Esophagus squamous epithelium (tissue), 5 donors: ENCODE measurements around the gene PNLDC1. TPM values are rescaled to one million over a fixed set of nuclear protein-coding genes. Genes with fewer than 3 reads are reported as not detected.

ENCODE experiments used
- DNase-seq: peaks from one replicate; lab custom pipeline; 2025; lab: John Stamatoyannopoulos, UW
- H3K27ac ChIP-seq, 4 donors: fragments of 200-600 bp; sonication (generic); one replicate each; pipeline ENCODE4 v1.5.1; 2016 to 2019; ENCODE audit warnings: mild to moderate bottlenecking in 1 of 4
- H3K27me3 ChIP-seq, 4 donors: fragments of 200-600 bp; sonication (generic); 1 replicate in 3 of 4; 2 replicates in 1 of 4; pipeline versions ENCODE4 v1.5.1 to v1.6.0; 2017 to 2021; ENCODE audit warnings: antibody characterized with exemption in 1 of 4
- H3K36me3 ChIP-seq, 3 donors: fragments of 200-600 bp; sonication (generic); one replicate each; pipeline ENCODE4 v1.5.1; 2016 to 2019
- H3K4me1 ChIP-seq, 3 donors: fragments of 200-600 bp; sonication (generic); one replicate each; pipeline ENCODE4 v1.5.1; 2017 to 2019
- H3K4me3 ChIP-seq, 4 donors: fragments of 200-600 bp; sonication (generic); 1 replicate in 3 of 4; 2 replicates in 1 of 4; pipeline ENCODE4 v1.5.1; 2016 to 2019; ENCODE audit warnings: mild to moderate bottlenecking in 2 of 4, moderate library complexity in 1 of 4
- H3K9me3 ChIP-seq, 3 donors: fragments of 200-600 bp; sonication (generic); one replicate each; pipeline ENCODE4 v1.5.1; 2016 to 2019
- POLR2A ChIP-seq, 4 donors: fragments of 450-650 bp; IDR thresholded peaks; one replicate each; pipeline ENCODE4 v1.6.1; 2017; ENCODE audit warnings: antibody characterized with exemption in 4 of 4, mild to moderate bottlenecking in 4 of 4, moderate library complexity in 3 of 4
- WGBS, 2 donors: methylation state at CpG; one replicate each; pipeline ENCODE4 v1.1.5; 2018; 5-methylcytosine and 5-hydroxymethylcytosine counted together
- intact Hi-C: fragments of 100-400 bp; cut with DNase I; formaldehyde crosslinking; loops from one replicate; pipeline ENCODE4 v1.15.0; 2022
- total RNA-seq, 4 donors: library from RNA; depleted of rRNA; stranded (reverse); fragments of >200 nt; gene quantifications; one replicate each; pipeline ENCODE4 v1.1.0, GENCODE V29; 2016
- TF ChIP-seq, protein P1 (sequence below), 6 experiments: fragments of 450-650 bp in 4 of 6; fragments of 200-600 bp in 2 of 6; sonication (generic) in 2 of 6; IDR thresholded peaks; one replicate each; pipeline ENCODE4 v1.5.1; 2016 to 2019; ENCODE audit warnings: antibody characterized with exemption in 6 of 6, mild to moderate bottlenecking in 4 of 6, moderate library complexity in 4 of 6
- donor health status: DM: yes; HTN: yes; CAD: no.

PNLDC1 gene
- total RNA-seq, 4 donors from 2014 or later, result not detected

DNA sequence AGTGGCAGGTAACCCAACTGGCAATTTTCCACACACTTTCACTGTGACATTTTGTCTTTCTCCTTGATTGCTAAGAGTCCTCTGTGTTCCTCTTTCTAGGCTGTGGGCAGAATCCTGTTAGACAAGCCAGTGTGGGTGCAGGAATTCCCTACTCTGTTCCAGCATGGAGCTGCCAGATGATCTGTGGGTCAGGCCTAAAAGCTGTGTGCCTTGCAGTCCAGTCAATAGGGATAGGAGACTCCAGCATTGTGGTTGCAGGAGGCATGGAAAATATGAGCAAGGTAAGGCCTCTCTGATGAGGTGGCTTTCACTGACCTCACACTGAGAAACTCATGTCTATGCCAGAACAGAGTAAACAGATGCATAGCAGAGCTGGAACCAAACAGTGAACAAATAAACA, 33.2 kb upstream of the PNLDC1 start:
- Histone ChIP-seq H3K36me3 (peaks cover 11 to 89% (median 15%) of the 10 kb centered on the region in 3 donors), H3K4me3 (no peak overlapping the region), H3K27me3 (no peaks in the 10 kb centered on the region), H3K4me1 (peaks cover 7 to 17% (median 9%) of the 10 kb centered on the region in 3 donors), H3K9me3 (no peaks in the 10 kb centered on the region), H3K27ac (no peak overlapping the region)
- TF ChIP-seq, protein P1, sequence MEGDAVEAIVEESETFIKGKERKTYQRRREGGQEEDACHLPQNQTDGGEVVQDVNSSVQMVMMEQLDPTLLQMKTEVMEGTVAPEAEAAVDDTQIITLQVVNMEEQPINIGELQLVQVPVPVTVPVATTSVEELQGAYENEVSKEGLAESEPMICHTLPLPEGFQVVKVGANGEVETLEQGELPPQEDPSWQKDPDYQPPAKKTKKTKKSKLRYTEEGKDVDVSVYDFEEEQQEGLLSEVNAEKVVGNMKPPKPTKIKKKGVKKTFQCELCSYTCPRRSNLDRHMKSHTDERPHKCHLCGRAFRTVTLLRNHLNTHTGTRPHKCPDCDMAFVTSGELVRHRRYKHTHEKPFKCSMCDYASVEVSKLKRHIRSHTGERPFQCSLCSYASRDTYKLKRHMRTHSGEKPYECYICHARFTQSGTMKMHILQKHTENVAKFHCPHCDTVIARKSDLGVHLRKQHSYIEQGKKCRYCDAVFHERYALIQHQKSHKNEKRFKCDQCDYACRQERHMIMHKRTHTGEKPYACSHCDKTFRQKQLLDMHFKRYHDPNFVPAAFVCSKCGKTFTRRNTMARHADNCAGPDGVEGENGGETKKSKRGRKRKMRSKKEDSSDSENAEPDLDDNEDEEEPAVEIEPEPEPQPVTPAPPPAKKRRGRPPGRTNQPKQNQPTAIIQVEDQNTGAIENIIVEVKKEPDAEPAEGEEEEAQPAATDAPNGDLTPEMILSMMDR (IDR thresholded peaks at IDR 0.05), result no peak
- no peak for TF ChIP-seq POLR2A (IDR thresholded peaks at IDR 0.05)
- intact Hi-C loops, result loop anchor here (10.0 kb wide), 1 partner anchor 72 kb away; the partner anchor contains the start of gene SOD2
- no peak for DNase-seq

DNA sequence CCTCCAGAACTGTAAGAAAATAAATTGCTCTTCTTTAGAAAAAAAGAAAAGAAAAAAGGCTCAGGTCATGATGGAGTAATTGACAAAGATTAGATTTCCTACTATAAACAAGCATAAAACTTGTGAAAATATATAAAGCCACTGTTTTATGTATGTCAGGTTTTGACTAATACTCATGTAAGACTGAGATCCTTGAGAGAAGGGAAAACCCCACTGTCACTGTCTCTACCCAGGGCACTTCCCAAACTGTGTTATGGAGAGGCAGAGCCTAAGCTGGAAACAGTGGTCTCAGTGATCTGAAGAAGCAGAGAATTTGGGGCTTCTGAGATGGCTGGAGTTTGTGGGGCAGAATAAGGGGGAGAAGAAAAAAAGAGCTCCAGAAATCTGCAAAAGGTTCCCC, 30.6 kb upstream of the PNLDC1 start:
- Histone ChIP-seq H3K9me3 (no peaks in the 10 kb centered on the region), H3K27me3 (no peaks in the 10 kb centered on the region), H3K27ac (no peak overlapping the region), H3K36me3 (peaks cover 8 to 99% (median 11%) of the 10 kb centered on the region in 3 donors), H3K4me1 (peaks cover 0 to under 1% (median 0%) of the 10 kb centered on the region in 3 donors), H3K4me3 (no peak overlapping the region)
- no peak for TF ChIP-seq POLR2A (IDR thresholded peaks at IDR 0.05)
- TF ChIP-seq, protein P1 (IDR thresholded peaks at IDR 0.05), result no peak
- intact Hi-C loops, result loop anchor here (10.0 kb wide), 1 partner anchor 75 kb away; the partner anchor contains the start of gene SOD2
- no peak for DNase-seq

DNA sequence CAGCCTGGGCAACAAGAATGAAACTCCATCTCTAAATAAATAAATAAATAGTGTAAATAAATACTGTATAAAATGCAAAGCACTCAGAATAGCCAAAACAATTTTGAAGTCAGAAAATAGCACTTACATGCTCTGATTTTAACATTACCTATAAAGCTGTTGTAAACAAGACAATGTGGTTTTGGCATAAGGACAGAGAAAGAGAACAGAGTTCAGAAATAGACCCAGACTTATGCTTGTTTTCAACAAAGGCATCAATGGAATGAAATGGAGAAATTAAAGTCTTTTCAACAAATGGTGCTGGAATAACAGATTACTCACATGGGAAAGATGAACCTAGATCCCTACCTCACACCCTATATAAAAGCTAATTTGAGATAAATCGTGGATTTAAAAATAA, 27.9 kb upstream of the PNLDC1 start:
- H3K4me1 ChIP-seq, result no peaks in the 10 kb centered on the region
- H3K4me3 ChIP-seq, result no peak overlapping the region
- H3K27me3 ChIP-seq, result no peaks in the 10 kb centered on the region
- no peak for DNase-seq
- WGBS, 2 donors, result 0 to 56% methylated on average over 1 of the region's 1 CpG
- intact Hi-C loops, result no loop called here
- H3K9me3 ChIP-seq, result no peaks in the 10 kb centered on the region
- H3K36me3 ChIP-seq, result peaks cover 8 to 99% (median 15%) of the 10 kb centered on the region in 3 donors
- TF ChIP-seq POLR2A (IDR thresholded peaks at IDR 0.05), result no peak
- TF ChIP-seq, protein P1 (IDR thresholded peaks at IDR 0.05), result no peak
- no peak overlapping the region for H3K27ac ChIP-seq

DNA sequence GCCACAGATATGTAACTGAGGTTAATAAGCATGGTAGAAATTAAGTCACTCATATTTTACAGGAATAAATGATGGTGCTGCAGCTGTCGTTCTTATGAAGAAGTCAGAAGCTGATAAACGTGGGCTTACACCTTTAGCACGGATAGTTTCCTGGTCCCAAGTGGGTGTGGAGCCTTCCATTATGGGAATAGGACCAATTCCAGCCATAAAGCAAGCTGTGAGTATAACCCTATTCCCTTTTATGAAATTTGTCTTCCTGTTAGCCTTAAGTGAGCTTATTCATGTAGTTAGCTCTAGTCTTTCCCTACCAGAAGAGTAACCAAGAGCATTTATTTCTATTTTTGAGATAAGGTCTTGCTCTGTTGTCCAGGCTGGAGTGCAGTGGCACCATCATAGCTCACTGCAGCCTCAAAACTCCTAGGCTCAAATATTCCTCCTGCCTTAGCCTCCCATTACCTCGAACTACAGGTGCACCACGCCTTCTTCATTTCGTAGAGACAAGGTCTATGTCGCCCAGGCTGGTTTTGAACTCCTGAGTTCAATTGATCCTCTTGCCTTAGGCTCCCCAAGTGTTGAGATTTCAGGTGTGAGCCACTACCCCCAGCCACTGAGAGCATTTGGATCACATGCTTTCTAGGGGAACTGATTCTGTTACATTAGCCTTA, 22.7 kb upstream of the PNLDC1 start:
- no peaks in the 10 kb centered on the region for H3K9me3 ChIP-seq
- intact Hi-C loops, result no loop called here
- H3K27me3 ChIP-seq, result no peaks in the 10 kb centered on the region
- no peaks in the 10 kb centered on the region for H3K4me1 ChIP-seq
- DNase-seq, result no peak
- peaks cover 5 to 99% (median 27%) of the 10 kb centered on the region in 3 donors for H3K36me3 ChIP-seq
- TF ChIP-seq POLR2A (IDR thresholded peaks at IDR 0.05), result no peak
- TF ChIP-seq, protein P1 (IDR thresholded peaks at IDR 0.05), result no peak
- 74 to 83% methylated on average over 7 of the region's 7 CpGs for WGBS, 2 donors
- H3K4me3 ChIP-seq, result no peak overlapping the region
- H3K27ac ChIP-seq, result no peak overlapping the region

DNA sequence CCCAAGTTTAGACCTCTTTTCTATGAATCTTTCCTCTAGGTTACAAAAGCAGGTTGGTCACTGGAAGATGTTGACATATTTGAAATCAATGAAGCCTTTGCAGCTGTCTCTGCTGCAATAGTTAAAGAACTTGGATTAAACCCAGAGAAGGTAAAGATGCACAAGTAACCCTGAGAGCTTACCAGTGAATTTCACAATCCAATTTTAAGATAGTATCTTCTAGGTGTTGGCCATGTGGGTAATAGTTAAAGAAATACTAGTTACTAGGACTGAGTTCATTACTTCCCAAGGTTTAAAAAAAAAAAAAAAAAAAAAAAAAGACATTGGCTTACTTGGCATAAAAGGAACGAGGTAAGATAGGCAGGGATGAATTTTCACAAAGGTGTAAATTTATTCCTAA, 21.9 kb upstream of the PNLDC1 start:
- H3K27ac ChIP-seq, result no peak overlapping the region
- WGBS, 2 donors, result 40 to 60% methylated on average over 1 of the region's 1 CpG

More for the DNA sequence above, 21.9 kb upstream of the PNLDC1 start:
- Histone ChIP-seq H3K9me3 (no peaks in the 10 kb centered on the region), H3K4me1 (no peaks in the 10 kb centered on the region), H3K4me3 (no peak overlapping the region), H3K27me3 (no peaks in the 10 kb centered on the region), H3K36me3 (peaks cover 11 to 99% (median 27%) of the 10 kb centered on the region in 3 donors)
- TF ChIP-seq POLR2A (IDR thresholded peaks at IDR 0.05), result no peak
- TF ChIP-seq, protein P1 (IDR thresholded peaks at IDR 0.05), result no peak
- intact Hi-C loops, result no loop called here
- DNase-seq, result no peak
